ENCODE results near the gene GMCL2. TPM values are rescaled to one million over a fixed set of nuclear protein-coding genes. Genes with fewer than 3 reads are reported as not detected.

GMCL2 gene
- total and polyA plus RNA-seq, 9 of the 15 experiments (the other 6 are each of a cell fraction or from before 2014, with no cell fraction given) = 0.04 TPM; not detected in 8

DNA sequence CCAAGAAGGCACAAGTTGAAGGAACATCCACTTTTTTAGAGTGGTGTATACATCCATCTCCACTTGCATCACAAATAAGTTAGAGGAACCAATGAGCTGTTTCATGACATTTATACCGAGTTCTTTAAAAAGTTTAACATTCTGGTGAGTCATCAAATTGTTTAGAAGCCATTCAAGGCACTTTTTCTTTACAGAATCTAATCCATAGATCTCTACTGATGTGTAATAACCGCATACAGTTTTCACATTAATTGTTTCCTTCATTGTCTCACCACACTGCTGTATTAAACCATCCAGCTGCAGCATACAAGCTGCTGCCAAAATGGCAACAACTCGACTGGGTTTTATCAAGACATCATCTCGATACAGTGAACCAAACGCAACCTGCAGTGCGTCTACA is 744 bp downstream of the GMCL2 start:
- CTCF ChIA-PET (ENCODE audit: low intra/inter-chr PET ratio) = no interaction called here
- WGBS (ENCODE audit: insufficient coverage, low coverage, missing lambda C conversion rate) = 15% methylated on average over 6 of the region's 6 CpGs
- POLR2A ChIA-PET = interaction anchor here (0.6 to 0.7 kb wide), 2 partner anchors 29 to 385 kb away, joined by 3 read pairs; no protein-coding TSS in a partner anchor
- FAIRE-seq = peak; percentile 23
- H3K27ac ChIP-seq (ENCODE audit: extremely low read depth, low read depth, low read length) = no peak overlapping the region
- no peak for ATAC-seq
- no peaks in the 10 kb centered on the region for H3K9me1 ChIP-seq (ENCODE audit: control insufficient read depth, insufficient read depth, low read length)
- H2AFZ ChIP-seq (ENCODE audit: low read depth, low read length) = peak overlapping the region; percentile 83
- H4K20me1 ChIP-seq (replicated peaks; ENCODE audit: control insufficient read depth, insufficient read depth, low read length) = no peaks in the 10 kb centered on the region
- no TSS peak for BruUV-seq (replicated peaks)
- H3K4me3 ChIP-seq = no peak overlapping the region
- no peak overlapping the region for H3K4me2 ChIP-seq (ENCODE audit: insufficient read depth, low read length)
- no peaks in the 10 kb centered on the region for H3K27me3 ChIP-seq (ENCODE audit: control insufficient read depth in 2 of 2, insufficient read depth in 2 of 2, low read length in 2 of 2)
- no peak for DNase-seq (ENCODE audit: extremely low read depth in 1 of 4, low spot score in 3 of 4)
- intact Hi-C loops (cut with micrococcal nuclease) = no loop called here
- in situ Hi-C loops (cut with MboI) = no loop called here
- no peaks in the 10 kb centered on the region for H3K79me2 ChIP-seq (ENCODE audit: control insufficient read depth, insufficient read depth, low read length)
- H3K9ac ChIP-seq (ENCODE audit: insufficient read depth in 1 of 2, low read depth in 2 of 2, low read length in 2 of 2) = no peak overlapping the region
- peak; percentile 83 for TF ChIP-seq C11orf30 (IDR thresholded peaks at IDR 0.05; ENCODE audit: low read depth)
- 0 out of 2 replicates have a peak, but pooled peaks have one; percentile 32 for TF ChIP-seq MAFG (tag; conservative IDR thresholded peaks at IDR 0.05)
- TF ChIP-seq NFE2 (IDR thresholded peaks at IDR 0.05; ENCODE audit: low read depth) = no peak
- TF ChIP-seq FOSL1 (tag; conservative IDR thresholded peaks at IDR 0.05) = peak; percentile 45; the same call in 1 of the 2 replicates
- TF ChIP-seq PRMT5 (CRISPR knock-in tag; IDR thresholded peaks at IDR 0.05) = no peak
- TF ChIP-seq ZNF316 (IDR thresholded peaks at IDR 0.05) = peak; percentile 91
- TF ChIP-seq CEBPG (CRISPR knock-in tag; IDR thresholded peaks at IDR 0.05) = no peak
- no peak for TF ChIP-seq CEBPG (tag; conservative IDR thresholded peaks at IDR 0.05 in 1 of 2, IDR thresholded peaks at IDR 0.05 in 1 of 2)
- no peak for TF ChIP-seq ZNF134 (CRISPR knock-in tag; conservative IDR thresholded peaks at IDR 0.05)
- no peak for TF ChIP-seq PHB2 (IDR thresholded peaks at IDR 0.05; ENCODE audit: low read depth)
- TF ChIP-seq, protein P1, sequence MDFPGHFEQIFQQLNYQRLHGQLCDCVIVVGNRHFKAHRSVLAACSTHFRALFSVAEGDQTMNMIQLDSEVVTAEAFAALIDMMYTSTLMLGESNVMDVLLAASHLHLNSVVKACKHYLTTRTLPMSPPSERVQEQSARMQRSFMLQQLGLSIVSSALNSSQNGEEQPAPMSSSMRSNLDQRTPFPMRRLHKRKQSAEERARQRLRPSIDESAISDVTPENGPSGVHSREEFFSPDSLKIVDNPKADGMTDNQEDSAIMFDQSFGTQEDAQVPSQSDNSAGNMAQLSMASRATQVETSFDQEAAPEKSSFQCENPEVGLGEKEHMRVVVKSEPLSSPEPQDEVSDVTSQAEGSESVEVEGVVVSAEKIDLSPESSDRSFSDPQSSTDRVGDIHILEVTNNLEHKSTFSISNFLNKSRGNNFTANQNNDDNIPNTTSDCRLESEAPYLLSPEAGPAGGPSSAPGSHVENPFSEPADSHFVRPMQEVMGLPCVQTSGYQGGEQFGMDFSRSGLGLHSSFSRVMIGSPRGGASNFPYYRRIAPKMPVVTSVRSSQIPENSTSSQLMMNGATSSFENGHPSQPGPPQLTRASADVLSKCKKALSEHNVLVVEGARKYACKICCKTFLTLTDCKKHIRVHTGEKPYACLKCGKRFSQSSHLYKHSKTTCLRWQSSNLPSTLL (IDR thresholded peaks at IDR 0.05) = no peak
- no peak for TF ChIP-seq YBX1 (IDR thresholded peaks at IDR 0.05)
- TF ChIP-seq MAFF (IDR thresholded peaks at IDR 0.05; ENCODE audit: low read length) = peak; percentile 64
- TF ChIP-seq JUN (IDR thresholded peaks at IDR 0.05; ENCODE audit: borderline replicate concordance, low read depth, low read length) = no peak
- no peak for TF ChIP-seq JUN (CRISPR knock-in tag; IDR thresholded peaks at IDR 0.05; ENCODE audit: borderline replicate concordance)
- TF ChIP-seq, protein P2, sequence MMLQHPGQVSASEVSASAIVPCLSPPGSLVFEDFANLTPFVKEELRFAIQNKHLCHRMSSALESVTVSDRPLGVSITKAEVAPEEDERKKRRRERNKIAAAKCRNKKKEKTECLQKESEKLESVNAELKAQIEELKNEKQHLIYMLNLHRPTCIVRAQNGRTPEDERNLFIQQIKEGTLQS (IDR thresholded peaks at IDR 0.05) = peak; percentile 55
- TF ChIP-seq, protein P2 (CRISPR knock-in tag; conservative IDR thresholded peaks at IDR 0.05) = no peak
- H3K4me1 ChIP-seq (replicated peaks in 1 of 2; ENCODE audit: control insufficient read depth in 2 of 2, insufficient read depth in 2 of 2, low read length in 2 of 2) = peaks cover 15% of the 10 kb centered on the region in 2 experiments
- H3K36me3 ChIP-seq (ENCODE audit: control insufficient read depth, insufficient read depth, low read length) = no peaks in the 10 kb centered on the region
- no peaks in the 10 kb centered on the region for H3K9me3 ChIP-seq (replicated peaks; ENCODE audit: control insufficient read depth, insufficient read depth, low read depth, low read length)

Data from K562 (cell line).